ENCODE results near the gene SLC51B. TPM values are rescaled to one million over a fixed set of nuclear protein-coding genes. Genes with fewer than 3 reads are reported as not detected.
"Not testable (repeated sequence)": the region's sequence is repeated elsewhere in the genome, so short reads cannot be mapped to it uniquely, and the experiment has no call there.

SLC51B gene
- total RNA-seq = 0.37 TPM

GRCh38 chr15:65044724-65045481, at the start of gene SLC51B:
TSS of gene SLC51B (plus strand) at chr15:65045387. CDS start at chr15:65050005, 4,618 bp downstream.
- peak; percentile 69 for DNase-seq (ENCODE audit: low spot score)

GRCh38 chr15:64997066-64997465, 48.1 kb upstream of the SLC51B start:
- no peak for DNase-seq (ENCODE audit: low spot score)

GRCh38 chr15:64997745-64998375, 47.3 kb upstream of the SLC51B start:
- DNase-seq (ENCODE audit: low spot score) = no peak

- no peak for DNase-seq (ENCODE audit: low spot score)
These were observed 40.2 kb upstream of the SLC51B start for GRCh38 chr15:65004993-65005392.

GRCh38 chr15:65006876-65007275, 38.3 kb upstream of the SLC51B start:
- no peak for DNase-seq (ENCODE audit: low spot score)

GRCh38 chr15:65008983-65009382, 36.2 kb upstream of the SLC51B start:
- no peak for DNase-seq (ENCODE audit: low spot score)

- DNase-seq (ENCODE audit: low spot score) = not testable (repeated sequence)
These were observed 34.0 kb upstream of the SLC51B start for GRCh38 chr15:65011198-65011597.

- no peak for DNase-seq (ENCODE audit: low spot score)
These were observed 24.8 kb upstream of the SLC51B start for GRCh38 chr15:65020419-65020818.

GRCh38 chr15:65021488-65021887, 23.7 kb upstream of the SLC51B start:
- DNase-seq (ENCODE audit: low spot score) = no peak

GRCh38 chr15:65026756-65027155, 18.4 kb upstream of the SLC51B start:
- DNase-seq (ENCODE audit: low spot score) = no peak

- no peak for DNase-seq (ENCODE audit: low spot score)
These were observed 17.6 kb upstream of the SLC51B start for GRCh38 chr15:65027593-65027992.

- DNase-seq (ENCODE audit: low spot score) = no peak
These were observed 16.8 kb upstream of the SLC51B start for GRCh38 chr15:65028338-65028737.

- DNase-seq (ENCODE audit: low spot score) = peak; percentile 91
These were observed 16.1 kb upstream of the SLC51B start, which contains the start of gene MTFMT for GRCh38 chr15:65028921-65029735. TSS of gene MTFMT (minus strand) at chr15:65029639. CDS start at chr15:65029613, 26 bp downstream.

- no peak for DNase-seq (ENCODE audit: low spot score)
These were observed 15.4 kb upstream of the SLC51B start for GRCh38 chr15:65029736-65030208.

GRCh38 chr15:65032801-65033537, 12.2 kb upstream of the SLC51B start:
- DNase-seq (ENCODE audit: low spot score) = peak; percentile 38

GRCh38 chr15:65033659-65034269, 11.4 kb upstream of the SLC51B start:
- peak; percentile 42 for DNase-seq (ENCODE audit: low spot score)

GRCh38 chr15:65034719-65035118, 10.5 kb upstream of the SLC51B start:
- no peak for DNase-seq (ENCODE audit: low spot score)

GRCh38 chr15:65037309-65037708, 7.9 kb upstream of the SLC51B start:
- no peak for DNase-seq (ENCODE audit: low spot score)

- DNase-seq (ENCODE audit: low spot score) = no peak
These were observed 6.8 kb upstream of the SLC51B start for GRCh38 chr15:65038428-65038827.

- DNase-seq (ENCODE audit: low spot score) = no peak
These were observed 6.4 kb upstream of the SLC51B start for GRCh38 chr15:65038836-65039235.

GRCh38 chr15:65040461-65040860, 4.7 kb upstream of the SLC51B start:
- DNase-seq (ENCODE audit: low spot score) = no peak
